ENCODE measurements around the gene WFDC5.

GRCh38 chr20:45111799-45112471 lies 3.0 kb downstream of the WFDC5 start:
- TF ChIP-seq CTCF (IDR thresholded peaks at IDR 0.05) (peak; percentile 20 to 50 (median 45)), POLR2A (IDR thresholded peaks at IDR 0.05) (no peak)

All from adrenal gland (tissue), 5 donors.